H1 (cell line): Measurements from ENCODE around the gene GSDMA. TPM values are rescaled to one million over a fixed set of nuclear protein-coding genes. Genes with fewer than 3 reads are reported as not detected.

Experiments
- CTCF ChIA-PET: fragments of 300-600 bp; sonication (Branson Sonifier 250); formaldehyde crosslinking; loops from one replicate; lab custom pipeline; 2021; ENCODE audit not compliant: partially characterized antibody; lab: Charles Lee
- POLR2A ChIA-PET: fragments of 300-600 bp; sonication (Branson Sonifier 250); formaldehyde crosslinking; loops from one replicate; lab custom pipeline; 2021; ENCODE audit warnings: inconsistent platforms; ENCODE audit not compliant: partially characterized antibody; lab: Charles Lee
- DNase-seq, 2 experiments: peaks; one replicate each; pipeline versions ENCODE4 v3.0.0 to v3.0.0-alpha.2; 2010 to 2022; ENCODE audit warnings: low spot score in 2 of 2, low read depth in 1 of 2, mixed read lengths in 1 of 2
- FAIRE-seq: peaks from 2 replicates; lab custom pipeline; 2011; peaks lifted over from hg19 to GRCh38; lab: Jason Lieb, UNC
- H2AFZ ChIP-seq: 2 replicates; pipeline ENCODE4 v1.8.1; 2012; ENCODE audit warnings: low read length, inconsistent platforms
- H2AK5ac ChIP-seq: 2 replicates; pipeline ENCODE4 v1.6.1; 2013; ENCODE audit warnings: low read depth, low read length
- H2BK120ac ChIP-seq: replicated peaks from 2 replicates; pipeline ENCODE3; 2013; ENCODE audit warnings: low read depth, low read length, inconsistent platforms
- H2BK12ac ChIP-seq: 2 replicates; pipeline ENCODE4 v1.6.1; 2013; ENCODE audit warnings: low read depth, low read length
- H2BK15ac ChIP-seq: 2 replicates; pipeline ENCODE4 v1.6.1; 2013; ENCODE audit warnings: low read length
- H2BK20ac ChIP-seq: 2 replicates; pipeline ENCODE4 v1.6.1; 2013; ENCODE audit warnings: low read length
- H2BK5ac ChIP-seq: 2 replicates; pipeline ENCODE4 v1.6.1; 2013; ENCODE audit warnings: low read depth, low read length
- H3K14ac ChIP-seq: 2 replicates; pipeline ENCODE4 v1.6.1; 2013; ENCODE audit warnings: inconsistent platforms; ENCODE audit not compliant: insufficient read length
- H3K18ac ChIP-seq: 2 replicates; pipeline ENCODE4 v1.6.1; 2013; ENCODE audit warnings: low read length; ENCODE audit errors: extremely low read depth
- H3K23ac ChIP-seq: 2 replicates; pipeline ENCODE4 v1.6.1; 2013; ENCODE audit warnings: inconsistent platforms; ENCODE audit not compliant: insufficient read length
- H3K23me2 ChIP-seq: 2 replicates; pipeline ENCODE4 v1.6.1; 2013; ENCODE audit warnings: low read depth, low read length
- H3K27ac ChIP-seq: 2 replicates; pipeline ENCODE4 v1.6.1; 2011; ENCODE audit warnings: low read depth, low read length, inconsistent platforms
- H3K27me3 ChIP-seq, 4 experiments: replicated peaks in 1 of 4; 1 replicate in 1 of 4; 2 replicates in 3 of 4; pipeline versions ENCODE4 v1.6.1 to v1.8.1; 2011 to 2013; ENCODE audit warnings: low read length in 3 of 4, mild to moderate bottlenecking in 3 of 4, inconsistent platforms in 2 of 4, mixed read lengths in 2 of 4, moderate library complexity in 1 of 4; ENCODE audit not compliant: control insufficient read depth in 3 of 4, insufficient read depth in 3 of 4; ENCODE audit errors: extremely low read depth in 1 of 4
- H3K36me3 ChIP-seq, 4 experiments: 2 replicates each; pipeline versions ENCODE4 v1.6.1 to v1.8.1; 2011 to 2013; ENCODE audit warnings: mild to moderate bottlenecking in 4 of 4, low read length in 3 of 4, moderate library complexity in 2 of 4, control low read depth in 1 of 4, inconsistent platforms in 1 of 4; ENCODE audit not compliant: insufficient read depth in 4 of 4, control insufficient read depth in 2 of 4
- H3K4ac ChIP-seq: replicated peaks from 2 replicates; pipeline ENCODE3; 2013; ENCODE audit warnings: low read length, low read depth, mixed read lengths, inconsistent platforms; ENCODE audit not compliant: insufficient read length
- H3K4me1 ChIP-seq, 4 experiments: replicated peaks in 1 of 4; 1 replicate in 1 of 4; 2 replicates in 3 of 4; pipeline versions ENCODE4 v1.6.1 to v1.8.1; 2011 to 2013; ENCODE audit warnings: low read length in 3 of 4, inconsistent platforms in 2 of 4, mixed read lengths in 1 of 4; ENCODE audit not compliant: insufficient read depth in 4 of 4, control insufficient read depth in 3 of 4
- H3K4me2 ChIP-seq, 2 experiments: 2 replicates each; pipeline versions ENCODE4 v1.6.1 to v1.8.1; 2011 to 2013; ENCODE audit warnings: low read depth in 2 of 2, low read length in 2 of 2, control low read depth in 1 of 2, inconsistent platforms in 1 of 2, mild to moderate bottlenecking in 1 of 2; ENCODE audit not compliant: insufficient read depth in 1 of 2
- H3K4me3 ChIP-seq, 4 experiments: fragments of 200-600, 300-600 bp in 1 of 4; sonication (generic), shearing (Covaris generic), sonication (Bioruptor Twin) in 1 of 4; 2 replicates each; pipeline versions ENCODE4 v1.5.1 to v1.8.1; 2011 to 2016; ENCODE audit warnings: low read length in 4 of 4, low read depth in 3 of 4, control low read depth in 2 of 4, inconsistent platforms in 2 of 4, mild to moderate bottlenecking in 2 of 4, mixed read lengths in 1 of 4, moderate library complexity in 1 of 4; ENCODE audit not compliant: insufficient read depth in 2 of 4; ENCODE audit errors: extremely low read depth in 1 of 4
- H3K56ac ChIP-seq: replicated peaks from 2 replicates; pipeline ENCODE3; 2013; ENCODE audit warnings: low read depth, mild to moderate bottlenecking, mixed read lengths, low read length, inconsistent platforms; ENCODE audit not compliant: insufficient read length
- H3K79me1 ChIP-seq: 2 replicates; pipeline ENCODE4 v1.6.1; 2013; ENCODE audit warnings: low read depth, low read length, control low read depth
- H3K79me2 ChIP-seq, 2 experiments: 2 replicates each; pipeline versions ENCODE4 v1.6.1 to v1.8.1; 2012 to 2013; ENCODE audit warnings: low read length in 2 of 2, mild to moderate bottlenecking in 2 of 2, inconsistent platforms in 1 of 2; ENCODE audit not compliant: insufficient read depth in 2 of 2, control insufficient read depth in 1 of 2
- H3K9ac ChIP-seq, 4 experiments: replicated peaks in 1 of 4; 1 replicate in 1 of 4; 2 replicates in 3 of 4; pipeline versions ENCODE4 v1.6.1 to v1.8.1; 2011 to 2013; ENCODE audit warnings: low read depth in 3 of 4, low read length in 3 of 4, control low read depth in 2 of 4, mild to moderate bottlenecking in 2 of 4, moderate library complexity in 2 of 4, inconsistent platforms in 1 of 4; ENCODE audit errors: extremely low read depth in 1 of 4
- H3K9me3 ChIP-seq, 2 experiments: 2 replicates each; pipeline versions ENCODE4 v1.6.1 to v1.8.1; 2012 to 2013; ENCODE audit warnings: mild to moderate bottlenecking in 2 of 2, moderate library complexity in 2 of 2, control low read depth in 1 of 2, inconsistent platforms in 1 of 2, low read depth in 1 of 2, low read length in 1 of 2, mixed read lengths in 1 of 2; ENCODE audit not compliant: insufficient read depth in 2 of 2
- H4K20me1 ChIP-seq, 2 experiments: replicated peaks in 1 of 2; 2 replicates each; pipeline versions ENCODE3 to v1.8.1; 2011 to 2013; ENCODE audit warnings: inconsistent platforms in 2 of 2, low read length in 2 of 2, mild to moderate bottlenecking in 1 of 2; ENCODE audit not compliant: insufficient read depth in 2 of 2, control insufficient read depth in 1 of 2
- H4K5ac ChIP-seq: 2 replicates; pipeline ENCODE4 v1.6.1; 2013; ENCODE audit warnings: low read length, low read depth, mixed read lengths, inconsistent platforms; ENCODE audit not compliant: insufficient read length
- H4K8ac ChIP-seq: 2 replicates; pipeline ENCODE4 v1.8.0; 2013; ENCODE audit warnings: mild to moderate bottlenecking, moderate library complexity, low read length, inconsistent platforms; ENCODE audit not compliant: insufficient read depth; ENCODE audit errors: extremely low read depth
- H4K91ac ChIP-seq: replicated peaks from 2 replicates; pipeline ENCODE3; 2013; ENCODE audit warnings: low read length, mixed read lengths, inconsistent platforms; ENCODE audit not compliant: insufficient read length
- ATF3 ChIP-seq: IDR thresholded peaks from 2 replicates; pipeline ENCODE4 v1.6.1; 2011; ENCODE audit warnings: low read depth, mild to moderate bottlenecking, low read length; ENCODE audit not compliant: insufficient read depth
- BRCA1 ChIP-seq: IDR thresholded peaks from 2 replicates; pipeline ENCODE4 v1.6.1; 2012; ENCODE audit warnings: low read depth, low read length, improper control_type of control experiment
- CBX8 ChIP-seq: fragments of 300-800, 300-1000 bp; sonication (generic); IDR thresholded peaks from 2 replicates; pipeline ENCODE4 v1.7.1; 2016; ENCODE audit warnings: low read depth, low read length, borderline replicate concordance
- CREB1 ChIP-seq: IDR thresholded peaks from 2 replicates; pipeline ENCODE4 v1.6.1; 2012; ENCODE audit warnings: inconsistent platforms
- EP300 ChIP-seq, 2 experiments: IDR thresholded peaks; 1 replicate in 1 of 2; 2 replicates in 1 of 2; pipeline ENCODE4 v1.6.1; 2011 to 2012; ENCODE audit warnings: low read depth in 2 of 2, low read length in 2 of 2, mild to moderate bottlenecking in 2 of 2, borderline replicate concordance in 1 of 2, inconsistent platforms in 1 of 2, moderate library complexity in 1 of 2
- RAD21 ChIP-seq, 2 experiments: IDR thresholded peaks in 1 of 2; conservative IDR thresholded peaks in 1 of 2; 2 replicates each; pipeline ENCODE4 v1.6.1; 2011; ENCODE audit warnings: low read depth in 2 of 2, low read length in 2 of 2, improper control_type of control experiment in 1 of 2, inconsistent platforms in 1 of 2, mild to moderate bottlenecking in 1 of 2, moderate library complexity in 1 of 2
- SUZ12 ChIP-seq: fragments of 200-600 bp; sonication (generic); IDR thresholded peaks from 2 replicates; pipeline ENCODE4 v1.6.1; 2012; ENCODE audit warnings: mild to moderate bottlenecking, inconsistent platforms, low read length, moderate library complexity, mixed read lengths
- TAF1 ChIP-seq: IDR thresholded peaks from 2 replicates; pipeline ENCODE4 v1.6.1; 2011; ENCODE audit warnings: mild to moderate bottlenecking, low read depth, low read length
- TBP ChIP-seq: IDR thresholded peaks from 2 replicates; pipeline ENCODE4 v1.6.1; 2011; ENCODE audit warnings: low read depth, low read length, improper control_type of control experiment
- YY1 ChIP-seq: IDR thresholded peaks from 2 replicates; pipeline ENCODE4 v1.6.1; 2011; ENCODE audit warnings: low read depth, mild to moderate bottlenecking, low read length
- WGBS, 2 experiments: shearing (Covaris generic) in 1 of 2; methylation state at CpG; one replicate each; pipeline versions ENCODE4 v1.1.6 to v1.1.7; 2013 to 2015; ENCODE audit warnings: low lambda C conversion rate in 2 of 2, mixed read lengths in 2 of 2, inconsistent platforms in 1 of 2, low coverage in 1 of 2, missing lambda C conversion rate in 1 of 2; ENCODE audit not compliant: insufficient replicate concordance in 2 of 2, insufficient coverage in 1 of 2, insufficient read length in 1 of 2; ENCODE audit errors: extremely low coverage in 1 of 2, missing lambda C conversion rate in 1 of 2; 5-methylcytosine and 5-hydroxymethylcytosine counted together
- polyA plus RNA-seq, 7 experiments: library from polyadenylated mRNA; depleted of rRNA in 3 of 7; stranded (reverse) in 5 of 7; unstranded in 2 of 7; fragments of >200 nt in 5 of 7; fragments of 200-250 nt in 2 of 7; gene quantifications; 1 replicate in 5 of 7; 2 replicates in 1 of 7; 4 replicates in 1 of 7; pipeline versions ENCODE4 v1.2.1 to v1.2.3, GENCODE V29; 2011 to 2013; ENCODE audit warnings: missing spikeins in 2 of 7, mixed read lengths in 2 of 7
- total RNA-seq: library from RNA; stranded (reverse); fragmentation: NEBNext Ultra II Directional; extraction: Animal tissue kit (Norgen Biotek cat#: 25700); gene quantifications from 2 replicates; pipeline ENCODE4 v1.2.1, GENCODE V29; 2021

The GSDMA gene
- total and polyA plus RNA-seq, 2 of the 8 experiments (the other 6 are each of a cell fraction or from before 2014, with no cell fraction given): 0.03 TPM; not detected in 1

- Histone ChIP-seq H3K79me2 (peaks cover 0 to 30% of the 10 kb centered on the region in 2 experiments; a peak in 2 of 4 replicates), H3K4ac (no peak within 1 kb of the TSS), H2BK15ac (no peak within 1 kb of the TSS; the same call in 1 of the 2 replicates), H4K8ac (peak within 1 kb of the TSS; percentile 72), H3K56ac (peak within 1 kb of the TSS; percentile 50), H3K9ac (peak within 1 kb of the TSS; percentile 63 to 79 (median 74)), H3K27me3 (no peaks in the 10 kb centered on the region), H3K9me3 (no peaks in the 10 kb centered on the region), H2BK20ac (no peak within 1 kb of the TSS), H3K14ac (no peak within 1 kb of the TSS), H2BK12ac (no peak within 1 kb of the TSS; the same call in 1 of the 2 replicates), H3K23me2 (peaks cover 8% of the 10 kb centered on the region; the same call in 1 of the 2 replicates), H2BK120ac (no peak within 1 kb of the TSS), H3K4me1 (peaks cover 9 to 26% (median 14%) of the 10 kb centered on the region in 4 experiments), H3K27ac (peak within 1 kb of the TSS; percentile 64; the same call in 1 of the 2 replicates), H2AFZ (peak within 1 kb of the TSS; percentile 89), H3K18ac (peak within 1 kb of the TSS; percentile 19; the same call in 1 of the 2 replicates), H2BK5ac (peak within 1 kb of the TSS; percentile 62), H4K20me1 (peaks cover 18 to 19% of the 10 kb centered on the region in 2 experiments), H3K23ac (no peak within 1 kb of the TSS), H3K36me3 (peaks cover 8 to 14% (median 14%) of the 10 kb centered on the region in 4 experiments; a peak in 7 of 8 replicates), H3K79me1 (peaks cover 13% of the 10 kb centered on the region), H4K5ac (peak within 1 kb of the TSS; percentile 72), H4K91ac (peak within 1 kb of the TSS; percentile 57), H2AK5ac (no peak within 1 kb of the TSS), H3K4me3 (peak within 1 kb of the TSS; percentile 75 to 94 (median 86)), H3K4me2 (peak within 1 kb of the TSS; percentile 82 to 89)
- POLR2A ChIA-PET: interaction anchor here (1.0 to 2.8 kb wide), 8 partner anchors 10 to 347 kb away, joined by 3 to 10 read pairs (median 5); partner anchors contain the start of gene PSMD3
- DNase-seq (peak; percentile 74 to 98), FAIRE-seq (peak; percentile 19)
- CTCF ChIA-PET: interaction anchor here (1.3 to 1.5 kb wide), 2 partner anchors 8 to 12 kb away, joined by 5 to 6 read pairs; no protein-coding TSS in a partner anchor
- 1% methylated on average over 34 of the region's 72 CpGs; no CpG with 5 or more reads in 1 of the 2 experiments for whole genome bisulfite sequencing, 2 experiments
- TF ChIP-seq TAF1 (peak; percentile 60), CBX8 (no peak), ATF3 (peak; percentile 99), YY1 (peak; percentile 72; the same call in 1 of the 2 replicates), SUZ12 (no peak), TBP (peak; percentile 78), EP300 (IDR thresholded peaks at IDR 0.05; ENCODE audit: borderline replicate concordance in 1 of 2, low read depth in 2 of 2, low read length in 2 of 2) (peak in 1 of 2 experiments; percentile 17; a peak in 1 of 3 replicates), BRCA1 (no peak; the same call in 1 of the 2 replicates), RAD21 (IDR thresholded peaks at IDR 0.05 in 1 of 2, conservative IDR thresholded peaks at IDR 0.05 in 1 of 2; ENCODE audit: low read depth in 2 of 2, low read length in 2 of 2) (no peak; a peak in 1 of 4 replicates), CREB1 (peak; percentile 100)
Observed at GRCh38 chr17:39927101-39927928, 35.5 kb upstream of the GSDMA start, which contains the start of the genes LRRC3C and ORMDL3. Gene LRRC3C, plus strand, starts transcription at chr17:39927732. Its CDS starts 13,792 bp downstream, at chr17:39941524. Gene ORMDL3, minus strand, starts transcription at chr17:39927601. Its CDS starts 3,398 bp downstream, at chr17:39924203.
